Right ventricle myocardium superior (tissue), 1 donor: ENCODE measurements around the gene ATP11C. TPM values are rescaled to one million over a fixed set of nuclear protein-coding genes. Genes with fewer than 3 reads are reported as not detected.
A peak's percentile ranks its signal among the peaks of the same experiment; 100 is the strongest.
"Not testable (repeated sequence)": the region's sequence is repeated elsewhere in the genome, so short reads cannot be mapped to it uniquely, and the experiment has no call there.

ENCODE experiments used
- ATAC-seq: fragments of 200-7000 bp; cut with Tn5 transposase; one replicate; pipeline ENCODE4 v1.9.1; 2020; ENCODE audit warnings: mild to moderate bottlenecking; ENCODE audit not compliant: poor library complexity
- DNase-seq: peaks from one replicate; pipeline ENCODE4 v3.0.0-alpha.2; 2020
- intact Hi-C: fragments of 100-400 bp; cut with DNase I; formaldehyde crosslinking; loops from one replicate; pipeline ENCODE4 v1.11.2; 2022
- microRNA-seq: library from miRNA; unstranded; fragments of <30 nt; microRNA quantifications from one replicate; pipeline ENCODE4 v1.2.0, GENCODE V29; 2020
- total RNA-seq: library from RNA; stranded (reverse); fragmentation: NEBNext Ultra II Directional; extraction: Animal tissue kit (Norgen Biotek cat#: 25700); gene quantifications from one replicate; pipeline ENCODE4 v1.2.1, GENCODE V29; 2021
- donor health status: DM: no; HTN: yes; CAD: no; lungs with severe emphysema.

ATP11C gene
- total RNA-seq, 1 donor from 2014 or later: 3.1 TPM

DNA sequence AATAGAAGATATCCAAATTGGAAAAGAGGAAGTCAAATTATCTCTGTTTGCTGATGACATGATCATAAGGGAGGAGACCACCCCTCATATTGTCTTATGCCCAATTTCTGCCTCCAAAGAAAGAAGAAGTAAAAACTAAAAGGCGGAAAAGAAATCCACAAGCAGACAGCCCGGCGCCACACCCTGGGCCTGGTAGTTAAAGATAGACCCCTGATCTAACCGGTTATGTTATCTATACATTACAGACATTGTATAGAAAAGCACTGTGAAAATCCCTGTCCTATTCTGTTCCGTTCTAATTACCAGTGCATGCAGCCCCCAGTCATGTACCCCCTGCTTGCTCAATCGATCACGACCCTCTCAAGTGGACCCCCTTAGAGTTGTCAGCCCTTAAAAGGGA lies 247.7 kb downstream of the ATP11C start:
- DNase-seq, intact Hi-C loops, ATAC-seq: not testable (repeated sequence)

DNA sequence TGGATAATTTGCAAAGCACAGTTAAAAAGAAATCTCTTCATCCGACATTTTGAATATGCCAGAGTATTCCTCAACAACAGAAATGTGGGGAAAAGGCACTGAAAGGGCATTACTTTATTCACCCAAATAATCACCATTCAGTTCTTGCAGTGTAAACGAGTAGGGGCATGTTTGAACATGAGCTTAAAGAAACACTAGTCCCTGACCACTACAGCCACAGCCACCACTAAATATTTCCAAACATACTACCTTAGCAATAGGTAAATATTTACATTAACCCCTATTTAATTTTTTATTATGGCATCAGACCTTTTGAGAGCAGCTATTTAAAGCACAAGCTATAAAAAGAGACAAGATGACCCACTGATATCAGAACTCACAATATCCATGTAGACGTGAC lies 252.5 kb downstream of the ATP11C start:
- no peak for ATAC-seq
- no peak for DNase-seq
- intact Hi-C loops: no loop called here

Small RNAs within 50 kb of the gene (microRNA-seq; reads per million reads assigned to microRNA genes)
- 42.1 reads per million, percentile 44 among the genes with 10 or more reads in this experiment for gene MIR505

Other genes with a start within 250 kb of the ATP11C start
- gene MCF2, start 224.9 kb downstream of the ATP11C start, total RNA-seq: 0.83 TPM
- gene CXorf66, start 32.5 kb upstream of the ATP11C start, total RNA-seq: not detected